AML-193 (cell line): ENCODE data around the gene CYP4F3.
"Not testable (repeated sequence)": the region's sequence is repeated elsewhere in the genome, so short reads cannot be mapped to it uniquely, and the experiment has no call there.

ENCODE experiments used
- DNase-seq, 2 experiments: peaks; one replicate each; lab custom pipeline; 2025; lab: John Stamatoyannopoulos, UW

The CYP4F3 gene

DNA sequence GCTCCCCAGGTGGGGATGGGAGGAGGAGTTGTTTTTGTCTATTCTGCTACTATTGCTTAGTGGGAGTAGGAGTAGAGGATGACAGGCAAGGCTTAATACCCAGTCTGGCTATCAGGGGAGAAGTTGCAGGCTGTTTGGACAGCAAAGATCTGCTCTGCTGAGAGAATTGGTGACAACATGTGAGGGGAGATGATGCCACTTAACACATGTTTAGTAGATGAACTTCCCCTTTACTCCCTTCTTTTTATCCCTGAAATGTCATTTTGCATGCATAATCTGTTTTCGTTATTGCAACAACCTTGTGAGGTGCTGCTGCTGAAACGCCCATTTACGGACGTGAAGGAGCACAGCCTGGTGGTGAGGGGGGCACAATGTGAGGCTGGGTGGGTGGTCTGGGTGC is 29.2 kb downstream of the CYP4F3 start:
- DNase-seq: no peak

DNA sequence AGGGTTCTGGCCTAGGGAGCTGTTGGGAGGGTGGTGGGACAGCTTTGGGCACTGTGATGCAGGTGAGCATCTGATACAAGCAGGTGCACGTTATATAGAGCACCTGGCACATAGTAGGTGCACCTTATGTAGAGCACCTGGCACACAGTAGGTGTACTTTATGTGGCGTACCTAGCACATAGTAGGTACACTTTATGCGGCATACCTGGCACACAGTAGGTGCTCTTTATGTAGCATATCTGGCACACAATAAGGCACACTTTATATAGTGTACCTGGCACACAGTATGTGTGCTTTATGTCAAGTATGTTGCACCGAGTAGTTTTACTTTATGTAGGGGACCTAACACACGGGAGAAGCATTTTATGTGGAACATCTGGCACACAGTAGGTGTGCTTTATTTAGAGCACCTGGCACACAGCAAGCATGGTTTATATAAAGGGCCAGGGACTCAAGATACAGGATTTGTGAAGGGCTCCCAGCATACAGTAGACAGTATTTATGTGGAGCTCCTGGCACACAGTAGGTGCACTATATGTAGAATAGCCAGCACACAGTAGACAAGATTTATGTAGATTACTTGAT is 30.6 kb downstream of the CYP4F3 start:
- no peak for DNase-seq

DNA sequence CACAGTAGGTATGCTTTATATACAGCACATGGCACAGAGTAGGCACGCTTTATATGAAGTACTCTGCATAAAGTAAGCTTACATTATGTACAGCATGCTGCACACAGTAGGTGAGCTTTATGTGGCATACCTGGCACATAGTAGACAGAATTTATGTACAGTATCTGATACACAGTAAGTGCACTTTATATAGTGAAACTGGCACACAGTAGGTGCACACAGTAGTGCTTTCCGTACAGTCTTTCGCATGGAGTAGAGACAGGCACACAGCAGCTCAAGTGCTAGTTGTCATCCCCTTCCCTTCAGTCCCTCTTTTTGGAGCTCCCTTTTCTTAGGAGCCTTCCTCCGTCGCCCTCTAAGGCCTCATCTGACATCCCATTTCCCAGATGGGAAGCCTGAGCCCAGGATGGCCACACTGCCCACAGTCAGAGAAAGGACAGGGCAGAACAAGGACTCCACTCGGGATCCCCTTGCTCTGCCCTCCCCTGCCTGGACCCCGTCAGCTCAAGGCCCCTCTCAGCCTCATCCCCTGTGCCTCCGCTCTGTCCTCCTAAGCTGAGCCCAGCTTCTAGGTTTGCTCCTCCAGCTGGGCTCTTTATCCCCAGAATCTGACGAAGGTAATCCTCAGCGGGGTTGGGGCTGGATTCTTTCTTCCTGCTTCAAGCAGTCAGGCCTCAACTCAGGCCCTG is 31.3 kb downstream of the CYP4F3 start:
- DNase-seq: no peak

DNA sequence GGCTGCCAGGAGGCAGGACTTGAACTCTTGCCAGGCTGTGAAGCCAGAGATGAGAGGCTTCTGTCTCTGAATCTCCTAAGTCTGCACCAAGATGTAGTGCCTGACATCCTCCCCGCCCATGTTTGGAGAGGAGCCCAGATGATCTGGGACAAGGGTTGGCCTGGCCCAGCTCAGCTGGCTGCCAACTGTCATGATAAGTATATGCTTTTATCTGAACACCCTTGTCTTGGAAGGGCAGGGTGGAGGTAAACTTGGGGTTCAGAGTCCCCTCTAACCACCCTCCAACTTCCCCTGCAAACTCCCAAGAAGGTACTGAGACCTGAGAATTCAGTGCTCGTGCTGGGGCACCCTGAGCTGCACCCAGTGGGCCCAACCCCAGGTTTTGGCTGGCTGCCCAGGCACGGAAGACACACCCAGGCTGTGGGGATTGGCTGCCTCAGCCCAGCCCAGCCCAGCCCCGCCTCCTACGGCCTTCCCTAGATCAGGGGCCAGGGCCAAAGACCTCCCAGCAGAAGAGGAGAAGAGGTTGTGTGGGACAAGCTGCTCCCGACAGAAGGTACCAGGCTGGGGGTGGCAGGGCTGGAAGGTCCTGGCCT is 32.0 kb downstream of the CYP4F3 start, which contains the start of gene CYP4F12:
CYP4F12 (plus strand) TSS at position 508 of the 596 bp plus-strand sequence. CDS start 443 bp downstream, outside the sequence.
- DNase-seq: no peak

DNA sequence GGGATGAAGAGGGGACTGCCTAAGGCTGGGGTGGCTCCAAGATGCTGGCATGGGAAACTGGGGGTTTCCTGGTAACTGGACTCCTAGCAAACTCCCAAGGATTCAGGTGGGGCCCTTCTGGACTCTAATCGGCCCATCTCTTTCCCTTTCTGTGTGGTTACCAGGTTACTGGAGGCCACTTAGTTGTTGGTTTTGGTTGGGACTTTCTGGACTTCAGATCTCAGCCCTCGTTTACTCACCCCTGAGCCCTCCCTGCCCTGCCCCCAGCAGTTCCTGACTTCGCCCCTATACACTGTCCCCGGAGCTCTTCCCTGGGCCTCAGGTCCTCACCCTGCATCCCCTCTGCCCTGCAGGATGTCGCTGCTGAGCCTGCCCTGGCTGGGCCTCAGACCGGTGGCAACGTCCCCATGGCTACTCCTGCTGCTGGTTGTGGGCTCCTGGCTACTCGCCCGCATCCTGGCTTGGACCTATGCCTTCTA is 32.5 kb downstream of the CYP4F3 start:
- DNase-seq: no peak

DNA sequence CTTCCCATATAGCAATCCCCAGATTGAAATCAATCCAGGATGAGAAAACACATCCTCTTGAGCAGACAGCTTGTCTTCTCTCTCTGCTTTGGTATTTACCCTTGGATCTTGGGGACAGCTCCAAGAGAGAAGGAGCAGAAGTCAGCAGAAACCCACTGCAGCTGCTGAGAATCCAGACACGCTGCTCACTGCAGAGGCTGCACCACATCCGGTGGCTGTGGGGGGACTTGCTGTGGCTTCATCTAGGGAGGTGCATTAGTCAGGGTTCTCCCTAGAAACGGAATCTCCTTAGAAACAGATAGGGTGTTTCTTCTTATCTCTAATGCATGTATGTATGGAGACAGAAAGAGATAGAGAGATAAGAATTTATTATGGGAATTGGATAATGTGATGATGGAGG is 34.9 kb downstream of the CYP4F3 start:
- DNase-seq: no peak

DNA sequence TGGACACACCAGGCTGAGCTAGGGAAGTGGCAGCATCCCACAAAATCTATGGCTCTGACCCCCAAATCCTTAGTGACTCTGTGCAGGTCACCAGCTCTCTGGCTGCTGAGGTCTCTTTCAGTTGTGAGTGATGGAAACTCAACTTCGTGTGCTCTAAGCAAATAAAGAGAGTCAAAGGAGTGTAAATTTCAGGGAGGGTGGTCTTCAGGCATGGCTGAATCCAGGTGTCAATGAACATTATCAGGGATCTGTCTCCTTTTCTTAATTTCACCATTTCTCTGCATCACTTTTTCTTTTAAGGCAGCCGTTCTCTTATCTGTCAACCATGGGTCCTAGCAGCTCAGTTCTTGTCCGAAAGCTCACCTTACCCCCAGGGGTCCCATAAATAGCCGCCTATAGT is 38.4 kb downstream of the CYP4F3 start:
- DNase-seq: no peak

DNA sequence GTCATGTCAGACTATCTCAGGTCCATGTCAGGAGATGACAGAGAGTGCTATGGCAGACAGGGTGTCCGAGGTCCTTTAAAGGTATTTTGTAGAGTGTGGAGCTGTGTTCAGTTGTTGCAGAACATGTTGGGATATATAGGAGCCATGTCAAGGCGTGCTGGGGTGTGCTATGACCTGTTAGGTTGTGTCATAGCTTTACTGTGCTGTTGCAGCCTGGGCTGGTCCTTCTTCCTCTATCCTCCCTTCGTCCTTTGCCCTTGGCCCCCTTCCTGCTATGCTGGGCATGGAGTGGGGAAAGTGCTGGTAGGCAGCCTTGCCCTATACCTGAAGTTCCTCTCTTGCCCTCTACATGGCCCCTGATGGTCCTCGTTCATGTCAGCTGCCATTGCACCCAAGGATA is 39.2 kb downstream of the CYP4F3 start:
- DNase-seq: not testable (repeated sequence)

DNA sequence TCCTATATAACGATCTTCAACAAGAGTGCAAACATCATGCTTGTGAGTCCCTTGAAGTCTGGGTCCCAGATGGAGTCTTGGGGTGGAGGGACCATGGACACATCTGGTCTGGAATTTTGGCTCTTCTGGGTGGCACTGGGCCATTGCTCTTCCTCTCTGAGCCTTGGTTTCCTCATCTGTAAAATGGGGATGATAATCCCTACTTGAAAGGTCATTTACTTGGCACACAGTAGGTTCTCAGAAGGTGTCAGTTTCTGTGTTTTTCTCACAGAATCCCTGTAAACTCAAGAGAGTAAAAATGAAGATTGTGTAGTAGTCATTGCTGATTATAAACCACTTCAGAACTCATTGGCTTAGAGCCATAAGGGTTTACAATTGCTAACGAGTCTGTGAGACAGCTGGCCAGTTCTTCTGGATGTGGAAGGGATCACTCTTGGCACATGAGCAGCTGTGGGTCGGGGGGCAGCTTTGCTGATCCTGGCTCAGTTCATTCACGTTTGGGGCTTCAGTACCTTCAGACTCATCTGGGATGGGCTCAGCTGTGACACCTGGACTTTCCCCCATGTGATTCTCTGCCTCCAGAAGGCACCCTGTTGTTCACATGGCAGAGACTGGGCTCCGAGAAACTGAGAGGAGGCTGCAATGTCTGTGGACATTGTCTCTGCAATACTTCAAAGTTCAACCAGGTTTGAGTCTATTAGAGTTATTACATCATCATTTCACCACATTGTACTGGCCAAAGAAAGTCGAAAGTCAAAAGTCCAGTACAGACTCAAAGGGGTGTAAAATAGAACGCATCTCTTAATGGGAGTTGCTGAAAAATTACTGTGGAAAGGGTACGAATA is 40.0 kb downstream of the CYP4F3 start:
- no peak for DNase-seq

DNA sequence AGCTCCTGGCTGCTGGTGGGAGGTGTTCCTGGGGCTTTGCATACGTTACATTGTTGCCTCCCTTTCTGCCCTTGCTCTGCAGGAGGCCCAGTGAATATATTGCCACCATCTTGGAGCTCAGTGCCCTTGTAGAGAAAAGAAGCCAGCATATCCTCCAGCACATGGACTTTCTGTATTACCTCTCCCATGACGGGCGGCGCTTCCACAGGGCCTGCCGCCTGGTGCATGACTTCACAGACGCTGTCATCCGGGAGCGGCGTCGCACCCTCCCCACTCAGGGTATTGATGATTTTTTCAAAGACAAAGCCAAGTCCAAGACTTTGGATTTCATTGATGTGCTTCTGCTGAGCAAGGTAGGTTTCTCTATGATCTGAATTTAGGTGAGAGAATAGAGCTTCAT is 42.7 kb downstream of the CYP4F3 start:
- no peak for DNase-seq

DNA sequence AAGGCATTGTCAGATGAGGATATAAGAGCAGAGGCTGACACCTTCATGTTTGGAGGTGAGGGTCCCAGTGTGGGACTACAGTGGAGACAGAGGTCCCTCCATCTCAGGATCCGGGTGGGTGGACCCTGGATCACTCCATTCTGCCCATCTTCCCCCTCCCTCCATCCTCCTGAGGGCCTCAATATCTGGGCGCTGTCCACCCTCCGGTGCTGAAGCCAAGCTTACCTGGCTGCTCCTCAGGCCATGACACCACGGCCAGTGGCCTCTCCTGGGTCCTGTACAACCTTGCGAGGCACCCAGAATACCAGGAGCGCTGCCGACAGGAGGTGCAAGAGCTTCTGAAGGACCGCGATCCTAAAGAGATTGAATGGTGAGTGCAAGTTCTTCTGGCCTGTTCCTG is 44.1 kb downstream of the CYP4F3 start:
- DNase-seq: no peak

DNA sequence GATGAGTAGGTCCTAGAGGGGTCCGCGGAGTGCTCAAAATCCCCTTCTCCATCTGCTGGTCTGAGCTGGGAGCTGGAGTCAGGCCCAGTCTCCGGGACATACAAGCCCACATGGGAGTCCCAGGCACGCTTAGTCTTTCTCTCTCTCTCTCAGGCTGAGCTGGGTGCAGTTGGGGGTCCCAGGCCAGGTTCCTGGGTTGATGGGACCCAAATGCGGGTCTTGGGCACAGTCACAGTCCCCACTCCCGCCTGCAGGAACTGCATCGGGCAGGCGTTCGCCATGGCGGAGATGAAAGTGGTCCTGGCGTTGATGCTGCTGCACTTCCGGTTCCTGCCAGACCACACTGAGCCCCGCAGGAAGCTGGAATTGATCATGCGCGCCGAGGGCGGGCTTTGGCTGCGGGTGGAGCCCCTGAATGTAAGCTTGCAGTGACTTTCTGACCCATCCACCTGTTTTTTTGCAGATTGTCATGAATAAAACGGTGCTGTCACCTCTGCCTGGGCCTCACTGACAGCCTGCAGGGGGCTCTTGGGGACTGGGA is 56.0 kb downstream of the CYP4F3 start:
- DNase-seq: no peak

DNA sequence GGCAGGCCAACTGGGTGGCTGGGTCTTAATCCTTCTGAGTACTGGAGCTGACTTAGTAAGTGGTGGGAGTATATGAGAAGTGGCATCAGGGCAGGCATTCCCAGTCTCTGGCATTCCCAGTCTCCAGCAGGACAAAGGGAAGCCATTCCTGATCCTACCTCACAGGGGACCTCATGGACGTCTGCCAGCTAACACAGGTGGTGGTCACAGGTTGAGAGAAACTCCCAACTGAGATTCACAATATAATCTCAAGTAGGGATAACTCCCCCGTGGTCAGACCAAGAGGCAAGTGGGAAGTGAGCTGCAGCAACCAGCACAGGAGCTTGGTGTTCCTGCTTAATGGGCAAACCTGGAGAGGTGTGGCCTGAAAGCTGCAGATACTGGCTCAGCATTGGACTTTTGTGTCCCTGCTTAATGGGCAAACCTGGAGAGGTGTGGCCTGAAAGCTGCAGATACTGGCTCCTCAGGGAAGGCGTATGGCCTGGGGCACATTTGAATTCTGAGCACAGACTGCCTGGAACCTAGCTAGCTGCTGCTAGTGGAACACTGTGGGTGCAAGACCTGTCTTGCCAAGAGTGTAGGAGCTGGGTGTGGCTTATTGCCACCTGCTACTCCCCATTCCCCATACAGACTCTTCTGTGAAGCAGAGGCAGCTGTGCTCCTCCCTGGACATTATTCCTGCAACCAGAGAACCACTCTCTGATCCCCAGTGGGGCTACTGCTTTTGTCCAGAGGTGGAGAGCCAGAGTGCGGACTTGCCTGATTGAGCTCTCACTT is 61.2 kb downstream of the CYP4F3 start:
- no peak for DNase-seq

DNA sequence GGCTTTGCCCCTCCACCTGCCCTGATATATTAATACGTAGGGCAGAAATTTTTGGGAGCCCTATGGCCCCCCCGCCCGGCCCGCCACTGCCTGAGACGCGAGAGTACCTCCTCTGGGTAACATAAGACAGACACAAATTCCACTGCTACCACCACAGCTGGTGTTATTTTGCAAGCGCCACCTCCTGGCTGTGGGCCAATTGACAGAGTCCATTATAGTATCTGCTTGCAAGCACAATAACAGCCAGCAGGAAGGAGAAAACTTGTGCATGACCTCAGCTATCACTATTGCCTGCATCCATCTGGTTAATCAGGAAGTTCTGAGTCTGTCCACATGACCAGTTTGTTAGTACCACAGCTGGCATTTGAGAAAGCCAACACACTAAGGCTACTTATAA is 61.8 kb downstream of the CYP4F3 start:
- peak; percentile 95 for DNase-seq
